ENCODE data around the gene FOLR1. TPM values are rescaled to one million over a fixed set of nuclear protein-coding genes. Genes with fewer than 3 reads are reported as not detected.

Gene FOLR1
- total RNA-seq, 4 donors from 2014 or later: not detected

DNA sequence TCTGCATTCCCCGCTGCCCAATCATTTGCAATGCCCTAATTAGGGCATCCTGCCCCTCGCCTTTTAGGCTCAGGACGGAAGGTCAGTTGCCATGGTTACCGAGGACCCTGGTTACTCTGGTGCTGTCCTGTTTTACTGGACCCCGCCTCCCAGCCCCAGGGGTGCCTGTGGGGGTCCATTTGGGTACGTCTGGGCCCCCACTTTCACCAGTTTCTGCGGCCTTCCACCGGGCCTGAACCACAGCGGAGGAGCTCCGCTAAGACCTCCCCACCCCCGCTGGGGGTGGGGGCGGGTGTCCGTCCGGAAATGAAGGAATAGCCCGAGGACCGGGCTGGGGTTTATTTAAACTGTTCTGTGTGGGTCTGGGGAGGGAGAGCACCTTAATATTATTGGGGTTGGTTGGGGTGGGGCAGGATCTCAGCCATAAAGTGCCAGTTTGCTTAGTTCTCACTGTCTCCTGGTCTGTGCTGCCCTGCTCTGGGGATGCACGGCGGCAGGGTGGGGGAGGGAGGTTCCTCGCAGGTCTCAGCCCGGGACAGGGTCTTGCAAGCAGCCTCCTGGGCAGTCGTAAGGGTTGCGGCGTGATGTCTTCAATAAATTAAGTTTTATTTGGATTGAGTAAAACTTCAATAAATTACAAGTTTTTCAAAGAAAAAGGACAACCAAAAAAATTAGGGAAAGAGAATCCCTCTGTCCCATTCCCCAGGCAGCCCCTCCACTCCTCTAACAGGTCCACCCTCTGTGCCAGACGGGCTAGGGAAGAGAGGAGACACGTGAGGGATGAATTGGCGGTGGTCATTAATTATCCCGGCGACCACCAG lies 46.8 kb downstream of the FOLR1 start:
- peak overlapping the region in 1 of 4 donors; percentile 26 for H3K27ac ChIP-seq
- TF ChIP-seq POLR2A (IDR thresholded peaks at IDR 0.05): no peak
- TF ChIP-seq CTCF (IDR thresholded peaks at IDR 0.05): no peak
- peaks cover 0 to 49% (median 0%) of the 10 kb centered on the region in 3 donors for H3K36me3 ChIP-seq
- peaks cover 0 to 7% (median 0%) of the 10 kb centered on the region in 4 donors for H3K9me3 ChIP-seq
- H3K4me3 ChIP-seq: peak overlapping the region in 1 of 4 donors; percentile 59
- H3K27me3 ChIP-seq: peaks cover 2 to 17% of the 10 kb centered on the region in 2 donors
- DNase-seq: peak in 1 of 3 donors; percentile 40
- peaks cover 12 to 54% (median 21%) of the 10 kb centered on the region in 4 donors for H3K4me1 ChIP-seq

DNA sequence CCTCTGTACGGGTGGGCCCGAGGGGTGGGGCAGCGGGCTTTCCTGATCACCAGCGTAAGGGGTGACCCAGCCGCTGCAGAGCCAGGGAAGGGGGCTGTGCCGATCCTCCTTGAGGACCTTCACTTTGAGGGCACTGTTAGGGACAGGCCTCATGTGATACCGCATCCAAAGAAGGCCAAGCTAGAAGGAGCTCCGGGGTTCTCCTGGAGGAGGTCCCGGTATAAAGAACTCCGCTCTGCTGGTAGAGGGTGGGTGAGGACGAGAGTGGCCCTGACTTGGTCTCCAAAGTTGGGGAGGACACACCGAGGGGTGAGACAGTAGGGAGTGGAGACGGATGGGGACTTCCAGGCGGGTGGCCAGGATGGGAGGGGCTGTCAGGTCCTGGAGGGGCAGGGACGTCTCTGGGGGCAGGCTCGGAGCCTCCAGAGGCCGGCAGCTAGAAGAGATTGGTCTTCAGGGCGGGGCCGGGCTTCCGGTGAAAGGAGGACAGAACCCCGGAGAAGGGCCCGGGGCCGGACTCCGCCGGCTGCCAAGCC lies 47.4 kb downstream of the FOLR1 start:
- peaks cover 12 to 61% (median 24%) of the 10 kb centered on the region in 4 donors for H3K4me1 ChIP-seq
- peak overlapping the region; percentile 14 to 59 (median 42) for H3K4me3 ChIP-seq
- H3K27me3 ChIP-seq: peaks cover 5 to 24% of the 10 kb centered on the region in 2 donors
- H3K9me3 ChIP-seq: peaks cover 0 to 11% (median 0%) of the 10 kb centered on the region in 4 donors
- no peak for TF ChIP-seq POLR2A (IDR thresholded peaks at IDR 0.05)
- TF ChIP-seq CTCF (IDR thresholded peaks at IDR 0.05): no peak
- peak in 1 of 3 donors; percentile 66 for DNase-seq
- peak overlapping the region in 1 of 4 donors; percentile 26 for H3K27ac ChIP-seq
- peaks cover 0 to 42% (median 0%) of the 10 kb centered on the region in 3 donors for H3K36me3 ChIP-seq

DNA sequence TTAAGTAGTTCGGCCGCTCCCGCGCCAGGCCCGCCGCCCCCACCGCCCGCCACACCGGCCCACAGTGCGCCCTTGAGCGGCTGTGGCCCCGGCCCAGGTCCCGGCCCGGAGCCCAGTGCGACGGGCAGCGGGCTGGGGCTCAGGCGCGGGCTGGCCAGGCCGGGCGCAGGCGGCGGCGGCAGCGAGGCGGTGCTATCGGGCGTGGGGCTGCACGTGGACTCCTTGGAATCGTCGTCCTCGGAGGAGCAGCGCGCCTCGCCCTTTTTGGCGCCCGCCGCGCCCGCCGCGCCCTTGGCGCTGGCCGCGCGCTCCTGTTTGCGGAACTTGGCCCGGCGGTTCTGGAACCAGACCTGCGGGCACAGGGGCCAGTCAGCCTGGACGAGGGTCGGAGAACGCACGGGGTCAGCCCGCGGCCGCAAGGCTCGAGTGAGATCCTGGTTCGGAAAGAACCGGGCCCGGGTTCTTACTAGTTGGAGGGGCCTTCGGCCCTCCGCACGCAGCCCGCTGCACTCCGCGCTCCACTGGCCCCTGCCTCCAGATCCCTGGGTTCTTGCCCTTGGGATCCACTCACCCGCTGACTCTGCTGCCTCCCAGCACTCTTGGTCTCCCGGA lies 48.0 kb downstream of the FOLR1 start:
- H3K4me1 ChIP-seq: peaks cover 12 to 63% (median 24%) of the 10 kb centered on the region in 4 donors
- H3K27ac ChIP-seq: peak overlapping the region in 2 of 4 donors; percentile 7 to 26
- peak in 2 of 3 donors; percentile 62 to 81 for DNase-seq
- peak in 2 of 6 experiments; percentile 22 to 42 for TF ChIP-seq CTCF (IDR thresholded peaks at IDR 0.05)
- TF ChIP-seq POLR2A (IDR thresholded peaks at IDR 0.05): no peak
- H3K36me3 ChIP-seq: peaks cover 0 to 36% (median 0%) of the 10 kb centered on the region in 3 donors
- H3K4me3 ChIP-seq: peak overlapping the region; percentile 14 to 59 (median 42)
- H3K27me3 ChIP-seq: peaks cover 5 to 30% of the 10 kb centered on the region in 2 donors
- peaks cover 0 to 11% (median 0%) of the 10 kb centered on the region in 4 donors for H3K9me3 ChIP-seq

- Histone ChIP-seq H3K9me3 (peaks cover 0 to 11% (median 0%) of the 10 kb centered on the region in 4 donors), H3K4me3 (peak overlapping the region in 1 of 4 donors; percentile 45), H3K27ac (no peak overlapping the region), H3K36me3 (peaks cover 0 to 29% (median 0%) of the 10 kb centered on the region in 3 donors), H3K27me3 (peaks cover 5 to 31% of the 10 kb centered on the region in 2 donors), H3K4me1 (peaks cover 12 to 57% (median 24%) of the 10 kb centered on the region in 4 donors)
- no peak for TF ChIP-seq POLR2A (IDR thresholded peaks at IDR 0.05)
- no peak for TF ChIP-seq CTCF (IDR thresholded peaks at IDR 0.05)
- DNase-seq: peak in 1 of 3 donors; percentile 53
Measured at GRCh38 chr11:72240461-72241290, 48.7 kb downstream of the FOLR1 start.
